NB4 (cell line): ENCODE measurements around the gene FGD2.
"Not testable (repeated sequence)": the region's sequence is repeated elsewhere in the genome, so short reads cannot be mapped to it uniquely, and the experiment has no call there.

Experiments
- DNase-seq: peaks from one replicate; pipeline ENCODE4 v3.0.0; 2010; ENCODE audit warnings: low read depth
- H3K4me3 ChIP-seq: one replicate; pipeline ENCODE4 v1.5.1; 2011; ENCODE audit warnings: mild to moderate bottlenecking, low read depth, low read length, moderate library complexity
- CTCF ChIP-seq: IDR thresholded peaks from one replicate; pipeline ENCODE4 v1.5.1; 2012; ENCODE audit warnings: low read depth, low read length
- MAX ChIP-seq: IDR thresholded peaks from 2 replicates; pipeline ENCODE4 v1.6.1; 2011; ENCODE audit warnings: low read depth, low read length
- MYC ChIP-seq: IDR thresholded peaks from 2 replicates; pipeline ENCODE4 v1.6.1; 2011; ENCODE audit warnings: low read depth, low read length
- POLR2A ChIP-seq: IDR thresholded peaks from 2 replicates; pipeline ENCODE4 v1.6.1; 2011; ENCODE audit warnings: mild to moderate bottlenecking; ENCODE audit not compliant: insufficient read length; ENCODE audit errors: extremely low read depth

The FGD2 gene

GRCh38 chr6:37036146-37036545 lies 30.7 kb downstream of the FGD2 start:
- TF ChIP-seq POLR2A, result no peak
- no peak for TF ChIP-seq CTCF
- TF ChIP-seq MYC, result no peak
- no peak for TF ChIP-seq MAX
- DNase-seq, result no peak
- no peak overlapping the region for H3K4me3 ChIP-seq

GRCh38 chr6:37038292-37039198 lies 33.1 kb downstream of the FGD2 start:
- TF ChIP-seq MAX (no peak), CTCF (no peak), MYC (no peak), POLR2A (no peak)
- no peak for DNase-seq
- no peak overlapping the region for H3K4me3 ChIP-seq

GRCh38 chr6:37039958-37040357 lies 34.5 kb downstream of the FGD2 start:
- TF ChIP-seq POLR2A, result no peak
- TF ChIP-seq MAX, result no peak
- no peak for TF ChIP-seq CTCF
- TF ChIP-seq MYC, result no peak
- DNase-seq, result no peak
- H3K4me3 ChIP-seq, result no peak overlapping the region

- TF ChIP-seq MAX (no peak), MYC (no peak)
- no peak for DNase-seq
These were observed 36.1 kb downstream of the FGD2 start for GRCh38 chr6:37041521-37041920.

GRCh38 chr6:37042150-37042549 lies 36.7 kb downstream of the FGD2 start:
- DNase-seq, result no peak
- no peak overlapping the region for H3K4me3 ChIP-seq
- no peak for TF ChIP-seq MAX

More at GRCh38 chr6:37041521-37041920, 36.1 kb downstream of the FGD2 start:
- H3K4me3 ChIP-seq, result no peak overlapping the region

- DNase-seq, H3K4me3 ChIP-seq: not testable (repeated sequence)
These were observed 37.6 kb downstream of the FGD2 start for GRCh38 chr6:37043091-37043490.

GRCh38 chr6:37047346-37047688 lies 41.9 kb downstream of the FGD2 start:
- TF ChIP-seq MYC (no peak), MAX (no peak), CTCF (no peak), POLR2A (no peak)
- no peak for DNase-seq
- H3K4me3 ChIP-seq, result no peak overlapping the region
